ENCODE results near the gene SPARCL1.

DNA sequence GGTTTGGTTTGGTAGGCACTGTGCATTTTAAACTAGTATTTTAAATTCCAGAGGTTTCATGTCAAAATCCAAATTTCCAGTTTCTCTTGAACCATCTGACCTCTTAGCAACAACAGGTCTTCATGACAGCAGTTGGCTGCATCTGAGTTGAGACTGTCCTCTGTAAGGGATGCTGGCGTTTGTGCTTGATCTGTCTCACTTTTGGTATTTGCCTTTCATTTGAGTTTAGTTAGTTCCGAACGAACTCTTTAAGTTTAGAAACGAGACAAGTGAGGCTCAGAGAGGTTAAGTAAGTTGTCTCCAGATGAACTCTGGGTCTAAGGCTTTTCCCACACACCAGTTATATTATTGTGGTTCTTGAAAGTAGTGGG is 29.1 kb downstream of the SPARCL1 start:
- TF ChIP-seq CTCF (conservative IDR thresholded peaks at IDR 0.05; ENCODE audit: low read length) (no peak), EZH2phosphoT487 (IDR thresholded peaks at IDR 0.05; ENCODE audit: borderline replicate concordance) (no peak)

Measured in Loucy (cell line).